H1 (cell line): ENCODE results near the gene MDK. TPM values are rescaled to one million over a fixed set of nuclear protein-coding genes. Genes with fewer than 3 reads are reported as not detected.

Experiments
- CTCF ChIA-PET: fragments of 300-600 bp; sonication (Branson Sonifier 250); formaldehyde crosslinking; loops from one replicate; lab custom pipeline; 2021; ENCODE audit not compliant: partially characterized antibody; lab: Charles Lee
- POLR2A ChIA-PET: fragments of 300-600 bp; sonication (Branson Sonifier 250); formaldehyde crosslinking; loops from one replicate; lab custom pipeline; 2021; ENCODE audit warnings: inconsistent platforms; ENCODE audit not compliant: partially characterized antibody; lab: Charles Lee
- DNase-seq, 2 experiments: peaks; one replicate each; pipeline versions ENCODE4 v3.0.0 to v3.0.0-alpha.2; 2010 to 2022; ENCODE audit warnings: low spot score in 2 of 2, low read depth in 1 of 2, mixed read lengths in 1 of 2
- FAIRE-seq: peaks from 2 replicates; lab custom pipeline; 2011; peaks lifted over from hg19 to GRCh38; lab: Jason Lieb, UNC
- H2AFZ ChIP-seq: 2 replicates; pipeline ENCODE4 v1.8.1; 2012; ENCODE audit warnings: low read length, inconsistent platforms
- H2AK5ac ChIP-seq: 2 replicates; pipeline ENCODE4 v1.6.1; 2013; ENCODE audit warnings: low read depth, low read length
- H2BK120ac ChIP-seq: replicated peaks from 2 replicates; pipeline ENCODE3; 2013; ENCODE audit warnings: low read depth, low read length, inconsistent platforms
- H2BK12ac ChIP-seq: 2 replicates; pipeline ENCODE4 v1.6.1; 2013; ENCODE audit warnings: low read depth, low read length
- H2BK15ac ChIP-seq: 2 replicates; pipeline ENCODE4 v1.6.1; 2013; ENCODE audit warnings: low read length
- H2BK20ac ChIP-seq: 2 replicates; pipeline ENCODE4 v1.6.1; 2013; ENCODE audit warnings: low read length
- H2BK5ac ChIP-seq: 2 replicates; pipeline ENCODE4 v1.6.1; 2013; ENCODE audit warnings: low read depth, low read length
- H3K14ac ChIP-seq: 2 replicates; pipeline ENCODE4 v1.6.1; 2013; ENCODE audit warnings: inconsistent platforms; ENCODE audit not compliant: insufficient read length
- H3K18ac ChIP-seq: 2 replicates; pipeline ENCODE4 v1.6.1; 2013; ENCODE audit warnings: low read length; ENCODE audit errors: extremely low read depth
- H3K23ac ChIP-seq: 2 replicates; pipeline ENCODE4 v1.6.1; 2013; ENCODE audit warnings: inconsistent platforms; ENCODE audit not compliant: insufficient read length
- H3K23me2 ChIP-seq: 2 replicates; pipeline ENCODE4 v1.6.1; 2013; ENCODE audit warnings: low read depth, low read length
- H3K27ac ChIP-seq: 2 replicates; pipeline ENCODE4 v1.6.1; 2011; ENCODE audit warnings: low read depth, low read length, inconsistent platforms
- H3K27me3 ChIP-seq, 4 experiments: replicated peaks in 1 of 4; 1 replicate in 1 of 4; 2 replicates in 3 of 4; pipeline versions ENCODE4 v1.6.1 to v1.8.1; 2011 to 2013; ENCODE audit warnings: low read length in 3 of 4, mild to moderate bottlenecking in 3 of 4, inconsistent platforms in 2 of 4, mixed read lengths in 2 of 4, moderate library complexity in 1 of 4; ENCODE audit not compliant: control insufficient read depth in 3 of 4, insufficient read depth in 3 of 4; ENCODE audit errors: extremely low read depth in 1 of 4
- H3K36me3 ChIP-seq, 4 experiments: 2 replicates each; pipeline versions ENCODE4 v1.6.1 to v1.8.1; 2011 to 2013; ENCODE audit warnings: mild to moderate bottlenecking in 4 of 4, low read length in 3 of 4, moderate library complexity in 2 of 4, control low read depth in 1 of 4, inconsistent platforms in 1 of 4; ENCODE audit not compliant: insufficient read depth in 4 of 4, control insufficient read depth in 2 of 4
- H3K4ac ChIP-seq: replicated peaks from 2 replicates; pipeline ENCODE3; 2013; ENCODE audit warnings: low read length, low read depth, mixed read lengths, inconsistent platforms; ENCODE audit not compliant: insufficient read length
- H3K4me1 ChIP-seq, 4 experiments: replicated peaks in 1 of 4; 1 replicate in 1 of 4; 2 replicates in 3 of 4; pipeline versions ENCODE4 v1.6.1 to v1.8.1; 2011 to 2013; ENCODE audit warnings: low read length in 3 of 4, inconsistent platforms in 2 of 4, mixed read lengths in 1 of 4; ENCODE audit not compliant: insufficient read depth in 4 of 4, control insufficient read depth in 3 of 4
- H3K4me2 ChIP-seq, 2 experiments: 2 replicates each; pipeline versions ENCODE4 v1.6.1 to v1.8.1; 2011 to 2013; ENCODE audit warnings: low read depth in 2 of 2, low read length in 2 of 2, control low read depth in 1 of 2, inconsistent platforms in 1 of 2, mild to moderate bottlenecking in 1 of 2; ENCODE audit not compliant: insufficient read depth in 1 of 2
- H3K4me3 ChIP-seq, 4 experiments: fragments of 200-600, 300-600 bp in 1 of 4; sonication (generic), shearing (Covaris generic), sonication (Bioruptor Twin) in 1 of 4; 2 replicates each; pipeline versions ENCODE4 v1.5.1 to v1.8.1; 2011 to 2016; ENCODE audit warnings: low read length in 4 of 4, low read depth in 3 of 4, control low read depth in 2 of 4, inconsistent platforms in 2 of 4, mild to moderate bottlenecking in 2 of 4, mixed read lengths in 1 of 4, moderate library complexity in 1 of 4; ENCODE audit not compliant: insufficient read depth in 2 of 4; ENCODE audit errors: extremely low read depth in 1 of 4
- H3K56ac ChIP-seq: replicated peaks from 2 replicates; pipeline ENCODE3; 2013; ENCODE audit warnings: low read depth, mild to moderate bottlenecking, mixed read lengths, low read length, inconsistent platforms; ENCODE audit not compliant: insufficient read length
- H3K79me1 ChIP-seq: 2 replicates; pipeline ENCODE4 v1.6.1; 2013; ENCODE audit warnings: low read depth, low read length, control low read depth
- H3K79me2 ChIP-seq, 2 experiments: 2 replicates each; pipeline versions ENCODE4 v1.6.1 to v1.8.1; 2012 to 2013; ENCODE audit warnings: low read length in 2 of 2, mild to moderate bottlenecking in 2 of 2, inconsistent platforms in 1 of 2; ENCODE audit not compliant: insufficient read depth in 2 of 2, control insufficient read depth in 1 of 2
- H3K9ac ChIP-seq, 4 experiments: replicated peaks in 1 of 4; 1 replicate in 1 of 4; 2 replicates in 3 of 4; pipeline versions ENCODE4 v1.6.1 to v1.8.1; 2011 to 2013; ENCODE audit warnings: low read depth in 3 of 4, low read length in 3 of 4, control low read depth in 2 of 4, mild to moderate bottlenecking in 2 of 4, moderate library complexity in 2 of 4, inconsistent platforms in 1 of 4; ENCODE audit errors: extremely low read depth in 1 of 4
- H3K9me3 ChIP-seq, 2 experiments: 2 replicates each; pipeline versions ENCODE4 v1.6.1 to v1.8.1; 2012 to 2013; ENCODE audit warnings: mild to moderate bottlenecking in 2 of 2, moderate library complexity in 2 of 2, control low read depth in 1 of 2, inconsistent platforms in 1 of 2, low read depth in 1 of 2, low read length in 1 of 2, mixed read lengths in 1 of 2; ENCODE audit not compliant: insufficient read depth in 2 of 2
- H4K20me1 ChIP-seq, 2 experiments: replicated peaks in 1 of 2; 2 replicates each; pipeline versions ENCODE3 to v1.8.1; 2011 to 2013; ENCODE audit warnings: inconsistent platforms in 2 of 2, low read length in 2 of 2, mild to moderate bottlenecking in 1 of 2; ENCODE audit not compliant: insufficient read depth in 2 of 2, control insufficient read depth in 1 of 2
- H4K5ac ChIP-seq: 2 replicates; pipeline ENCODE4 v1.6.1; 2013; ENCODE audit warnings: low read length, low read depth, mixed read lengths, inconsistent platforms; ENCODE audit not compliant: insufficient read length
- H4K8ac ChIP-seq: 2 replicates; pipeline ENCODE4 v1.8.0; 2013; ENCODE audit warnings: mild to moderate bottlenecking, moderate library complexity, low read length, inconsistent platforms; ENCODE audit not compliant: insufficient read depth; ENCODE audit errors: extremely low read depth
- H4K91ac ChIP-seq: replicated peaks from 2 replicates; pipeline ENCODE3; 2013; ENCODE audit warnings: low read length, mixed read lengths, inconsistent platforms; ENCODE audit not compliant: insufficient read length
- CBX5 ChIP-seq: fragments of 300-800, 300-1000 bp; sonication (generic); IDR thresholded peaks from 2 replicates; pipeline ENCODE4 v1.7.1; 2016; ENCODE audit warnings: antibody characterized with exemption, low read length, low read depth
- CREB1 ChIP-seq: IDR thresholded peaks from 2 replicates; pipeline ENCODE4 v1.6.1; 2012; ENCODE audit warnings: inconsistent platforms
- EP300 ChIP-seq, 2 experiments: IDR thresholded peaks; 1 replicate in 1 of 2; 2 replicates in 1 of 2; pipeline ENCODE4 v1.6.1; 2011 to 2012; ENCODE audit warnings: low read depth in 2 of 2, low read length in 2 of 2, mild to moderate bottlenecking in 2 of 2, borderline replicate concordance in 1 of 2, inconsistent platforms in 1 of 2, moderate library complexity in 1 of 2
- EZH2 ChIP-seq: fragments of 200-600 bp; sonication (generic); IDR thresholded peaks from 2 replicates; pipeline ENCODE4 v1.7.1; 2012; ENCODE audit warnings: low read depth, mild to moderate bottlenecking, moderate library complexity, low read length, inconsistent platforms; ENCODE audit not compliant: severe bottlenecking
- GTF2F1 ChIP-seq: IDR thresholded peaks from 2 replicates; pipeline ENCODE4 v1.6.1; 2012; ENCODE audit warnings: low read depth, low read length, improper control_type of control experiment, borderline replicate concordance
- JUND ChIP-seq: IDR thresholded peaks from 2 replicates; pipeline ENCODE4 v1.6.1; 2011; ENCODE audit warnings: mild to moderate bottlenecking, improper control_type of control experiment, low read length
- KDM5A ChIP-seq: fragments of 200-600 bp; IDR thresholded peaks from 2 replicates; pipeline ENCODE4 v1.7.1; 2012; ENCODE audit warnings: mild to moderate bottlenecking, low read length, inconsistent platforms, mixed read lengths
- MAX ChIP-seq: IDR thresholded peaks from 2 replicates; pipeline ENCODE4 v1.6.1; 2012; ENCODE audit warnings: inconsistent platforms
- NANOG ChIP-seq: IDR thresholded peaks from 2 replicates; pipeline ENCODE4 v1.6.1; 2011; ENCODE audit warnings: low read length, low read depth, mild to moderate bottlenecking, inconsistent platforms; ENCODE audit not compliant: insufficient read depth, poor library complexity, severe bottlenecking
- POLR2A ChIP-seq, 2 experiments: IDR thresholded peaks; 1 replicate in 1 of 2; 2 replicates in 1 of 2; pipeline ENCODE4 v1.6.1; 2011; ENCODE audit warnings: low read depth in 2 of 2, low read length in 2 of 2, mild to moderate bottlenecking in 2 of 2; ENCODE audit errors: control extremely low read depth in 1 of 2
- YY1 ChIP-seq: IDR thresholded peaks from 2 replicates; pipeline ENCODE4 v1.6.1; 2011; ENCODE audit warnings: low read depth, mild to moderate bottlenecking, low read length
- WGBS, 2 experiments: shearing (Covaris generic) in 1 of 2; methylation state at CpG; one replicate each; pipeline versions ENCODE4 v1.1.6 to v1.1.7; 2013 to 2015; ENCODE audit warnings: low lambda C conversion rate in 2 of 2, mixed read lengths in 2 of 2, inconsistent platforms in 1 of 2, low coverage in 1 of 2, missing lambda C conversion rate in 1 of 2; ENCODE audit not compliant: insufficient replicate concordance in 2 of 2, insufficient coverage in 1 of 2, insufficient read length in 1 of 2; ENCODE audit errors: extremely low coverage in 1 of 2, missing lambda C conversion rate in 1 of 2; 5-methylcytosine and 5-hydroxymethylcytosine counted together
- polyA plus RNA-seq, 7 experiments: library from polyadenylated mRNA; depleted of rRNA in 3 of 7; stranded (reverse) in 5 of 7; unstranded in 2 of 7; fragments of >200 nt in 5 of 7; fragments of 200-250 nt in 2 of 7; gene quantifications; 1 replicate in 5 of 7; 2 replicates in 1 of 7; 4 replicates in 1 of 7; pipeline versions ENCODE4 v1.2.1 to v1.2.3, GENCODE V29; 2011 to 2013; ENCODE audit warnings: missing spikeins in 2 of 7, mixed read lengths in 2 of 7
- total RNA-seq: library from RNA; stranded (reverse); fragmentation: NEBNext Ultra II Directional; extraction: Animal tissue kit (Norgen Biotek cat#: 25700); gene quantifications from 2 replicates; pipeline ENCODE4 v1.2.1, GENCODE V29; 2021

MDK gene
- total and polyA plus RNA-seq, 2 of the 8 experiments (the other 6 are each of a cell fraction or from before 2014, with no cell fraction given): 309 to 606 TPM

- peak overlapping the region; percentile 97 for H3K18ac ChIP-seq
- H3K79me2 ChIP-seq: no peaks in the 10 kb centered on the region
- H3K9me3 ChIP-seq: no peaks in the 10 kb centered on the region
- peak overlapping the region; percentile 84 for H4K91ac ChIP-seq
- H3K4me2 ChIP-seq: peak overlapping the region; percentile 55 to 68
- H3K4me1 ChIP-seq: peaks cover 34 to 59% (median 53%) of the 10 kb centered on the region in 4 experiments
- H2BK12ac ChIP-seq: peak overlapping the region; percentile 99
- H2BK20ac ChIP-seq: peak overlapping the region; percentile 83
- ChIA-PET POLR2A (interaction anchor here (0.7 to 3.4 kb wide), 17 partner anchors 9 to 215 kb away, joined by 3 to 21 read pairs (median 4); partner anchors contain the start of gene DGKZ), CTCF (interaction anchor here (0.9 to 44.5 kb wide), 15 partner anchors 3 to 96 kb away, joined by 3 to 1004 read pairs (median 6); partner anchors contain the start of genes DGKZ and MDK)
- H2AK5ac ChIP-seq: peak overlapping the region; percentile 60; the same call in 1 of the 2 replicates
- peak overlapping the region; percentile 15 for H3K4ac ChIP-seq
- peak overlapping the region in 3 of 4 experiments; percentile 10 to 46 (median 29); a peak in 7 of 8 replicates for H3K4me3 ChIP-seq
- peak; percentile 87 to 91 for DNase-seq
- H3K56ac ChIP-seq: peak overlapping the region; percentile 0
- H3K23me2 ChIP-seq: no peaks in the 10 kb centered on the region; the same call in 1 of the 2 replicates
- H3K36me3 ChIP-seq: no peaks in the 10 kb centered on the region
- H4K20me1 ChIP-seq: no peaks in the 10 kb centered on the region
- peak overlapping the region in 3 of 4 experiments; percentile 3 to 25 (median 13); a peak in 3 of 7 replicates for H3K9ac ChIP-seq
- H2AFZ ChIP-seq: no peak overlapping the region
- H3K14ac ChIP-seq: no peak overlapping the region
- peak overlapping the region; percentile 60 for H2BK120ac ChIP-seq
- H3K79me1 ChIP-seq: 0 out of 2 replicates have a peak, but pooled peaks cover 3% of the 10 kb centered on the region
- H3K27me3 ChIP-seq: peaks cover under 1 to 5% (median 5%) of the 10 kb centered on the region in 4 experiments; a peak in 6 of 7 replicates
- peak overlapping the region; percentile 77 for H3K27ac ChIP-seq
- peak overlapping the region; percentile 93; the same call in 1 of the 2 replicates for H2BK15ac ChIP-seq
- H3K23ac ChIP-seq: no peak overlapping the region
- WGBS, 2 experiments: 6% methylated on average over 15 of the region's 16 CpGs; no CpG with 5 or more reads in 1 of the 2 experiments
- FAIRE-seq: peak; percentile 96
- peak overlapping the region; percentile 92 for H2BK5ac ChIP-seq
- peak overlapping the region; percentile 69 for H4K8ac ChIP-seq
- H4K5ac ChIP-seq: peak overlapping the region; percentile 87
- TF ChIP-seq EP300 (IDR thresholded peaks at IDR 0.05; ENCODE audit: borderline replicate concordance in 1 of 2, low read depth in 2 of 2, low read length in 2 of 2): peak in 1 of 2 experiments; percentile 85; a peak in 1 of 3 replicates
- TF ChIP-seq POLR2A (IDR thresholded peaks at IDR 0.05; ENCODE audit: control extremely low read depth in 1 of 2, low read depth in 2 of 2, low read length in 2 of 2): peak in 1 of 2 experiments; percentile 39; a peak in 2 of 3 replicates
- TF ChIP-seq CREB1: peak; percentile 44; the same call in 1 of the 2 replicates
- TF ChIP-seq CBX5: no peak
- TF ChIP-seq GTF2F1: peak; percentile 25; the same call in 1 of the 2 replicates
- TF ChIP-seq MAX: peak; percentile 87
- TF ChIP-seq NANOG: peak; percentile 24
- TF ChIP-seq JUND: no peak; the same call in 1 of the 2 replicates
- peak; percentile 88 for TF ChIP-seq YY1
- no peak for TF ChIP-seq EZH2
- no peak for TF ChIP-seq KDM5A
Measured at GRCh38 chr11:46338988-46339666, 42.3 kb upstream of the MDK start.
